Dermis blood vessel endothelial cell (primary cell): Measurements from ENCODE around the gene C1orf21. TPM values are rescaled to one million over a fixed set of nuclear protein-coding genes. Genes with fewer than 3 reads are reported as not detected.

Source experiments
- DNase-seq: peaks from one replicate; pipeline ENCODE4 v3.0.0; 2010
- total RNA-seq: library from RNA; depleted of rRNA; stranded (reverse); fragments of >200 nt; gene quantifications from 2 replicates; pipeline ENCODE4 v1.2.3, GENCODE V29; 2014

C1orf21 gene
- total RNA-seq, 1 donor from 2014 or later, result 41.0 TPM

DNA sequence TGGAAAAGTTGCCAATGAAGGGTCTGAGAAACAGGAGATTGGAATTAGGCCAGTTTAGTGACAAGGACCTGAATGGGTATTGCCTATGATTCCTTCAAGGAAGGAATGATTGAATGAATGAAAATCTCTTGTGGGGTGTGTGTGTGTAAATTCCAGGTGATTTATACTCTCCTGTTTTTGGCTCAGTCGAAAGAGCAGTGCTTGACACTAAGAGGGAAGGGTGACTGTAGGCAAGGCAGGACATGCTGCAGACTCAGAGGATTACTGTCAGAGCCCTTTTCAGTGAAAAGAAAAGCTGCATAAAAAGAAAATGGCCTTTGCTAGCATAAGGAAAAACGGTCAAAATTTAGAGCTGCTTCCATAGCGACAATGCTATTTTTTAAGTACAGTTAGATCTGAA, 30.1 kb downstream of the C1orf21 start:
- no peak for DNase-seq

- DNase-seq, result no peak
These were observed 31.1 kb downstream of the C1orf21 start for GRCh38 chr1:184417916-184418315.

- no peak for DNase-seq
These were observed 32.0 kb downstream of the C1orf21 start for GRCh38 chr1:184418652-184419349.

DNA sequence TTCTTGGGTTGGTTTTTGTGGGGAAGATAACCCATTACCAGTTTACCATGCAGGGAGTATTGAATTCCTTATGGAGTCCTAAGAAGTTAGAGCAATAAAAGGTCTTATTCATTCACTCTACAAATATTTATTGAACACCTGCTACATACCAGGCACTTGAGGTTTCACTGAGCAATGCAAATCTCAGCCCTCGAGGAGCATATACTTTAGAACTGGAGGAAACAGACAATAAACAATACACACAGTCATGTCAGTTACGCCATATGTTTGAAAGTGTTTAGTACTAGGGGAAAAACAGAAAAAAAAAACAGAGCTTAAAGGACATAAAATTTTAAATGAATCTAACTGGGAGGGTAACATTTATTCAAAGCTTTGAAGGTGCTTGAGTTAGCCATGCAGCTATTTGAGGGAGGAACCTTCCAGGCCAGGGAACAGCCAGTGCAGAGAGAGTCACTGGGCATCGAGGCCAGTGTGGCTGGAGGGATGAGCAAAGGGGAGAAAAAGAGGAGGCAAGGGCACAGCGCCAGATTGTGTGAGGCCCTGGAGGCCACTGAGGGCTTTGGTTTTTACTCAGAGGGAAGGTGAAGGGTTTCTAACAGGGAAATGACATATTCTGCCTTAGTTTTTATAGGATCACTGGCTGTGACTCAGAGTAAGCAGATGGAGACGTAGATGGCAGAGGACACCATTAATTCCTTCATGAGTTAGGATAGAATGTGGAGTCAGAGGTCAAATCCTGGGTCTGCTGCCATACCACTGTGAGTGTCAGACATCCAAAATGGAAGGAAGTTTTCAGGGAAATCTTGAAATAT, 32.7 kb downstream of the C1orf21 start:
- DNase-seq, result no peak

- no peak for DNase-seq
These were observed 35.8 kb downstream of the C1orf21 start for GRCh38 chr1:184422490-184423233.

DNA sequence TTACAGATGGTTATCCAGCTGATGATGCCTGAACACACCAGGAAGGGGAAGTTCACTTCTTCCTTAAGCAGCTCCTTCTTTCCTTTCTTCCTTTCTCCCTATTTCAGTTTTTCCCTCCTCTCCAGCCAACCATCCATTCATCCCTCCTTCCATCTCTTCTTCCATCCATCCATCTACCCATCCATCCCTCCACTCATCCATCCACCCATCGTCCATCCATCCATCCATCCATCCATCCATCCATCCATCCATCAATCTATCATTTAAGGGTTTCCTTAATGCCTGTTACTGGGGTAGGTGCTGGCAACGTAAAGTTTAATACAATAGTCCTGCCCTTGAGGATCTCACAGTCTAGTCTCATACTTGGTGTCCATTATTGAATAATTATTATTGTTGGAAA, 36.8 kb downstream of the C1orf21 start:
- DNase-seq, result no peak

GRCh38 chr1:184424157-184424556, 37.3 kb downstream of the C1orf21 start:
- DNase-seq, result no peak

GRCh38 chr1:184424945-184425344, 38.1 kb downstream of the C1orf21 start:
- DNase-seq, result no peak

- DNase-seq, result no peak
These were observed 38.8 kb downstream of the C1orf21 start for GRCh38 chr1:184425449-184426277.

DNA sequence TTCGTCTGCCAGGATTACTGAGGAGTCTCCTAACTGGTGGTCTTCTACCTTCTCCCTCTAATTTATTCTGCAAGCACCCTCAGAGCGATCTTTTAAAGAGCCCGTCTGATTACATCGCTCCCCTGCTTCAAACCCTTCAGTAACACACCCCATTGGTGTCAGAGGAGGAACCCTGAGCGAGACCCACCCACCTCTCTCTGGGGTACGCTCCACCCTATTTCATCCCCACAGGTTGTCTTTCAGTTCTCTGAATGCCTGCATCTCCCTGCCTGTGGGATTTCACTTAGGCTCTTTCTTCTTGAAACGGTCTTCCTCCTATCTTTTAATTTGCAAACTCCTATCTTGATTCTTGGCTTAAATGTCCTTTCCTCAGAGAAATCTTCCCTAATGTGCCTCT, 39.4 kb downstream of the C1orf21 start:
- DNase-seq, result no peak

- DNase-seq, result no peak
These were observed 40.9 kb downstream of the C1orf21 start for GRCh38 chr1:184427722-184428121.

- DNase-seq, result no peak
These were observed 41.8 kb downstream of the C1orf21 start for GRCh38 chr1:184428604-184429003.

GRCh38 chr1:184429335-184429734, 42.5 kb downstream of the C1orf21 start:
- no peak for DNase-seq

GRCh38 chr1:184433956-184434502, 47.2 kb downstream of the C1orf21 start:
- DNase-seq, result no peak

GRCh38 chr1:184437291-184437690, 50.5 kb downstream of the C1orf21 start:
- DNase-seq, result no peak

- DNase-seq, result no peak
These were observed 51.5 kb downstream of the C1orf21 start for GRCh38 chr1:184438363-184438762.

GRCh38 chr1:184442260-184442659, 55.4 kb downstream of the C1orf21 start:
- DNase-seq, result no peak

GRCh38 chr1:184443201-184443600, 56.4 kb downstream of the C1orf21 start:
- DNase-seq, result no peak

- no peak for DNase-seq
These were observed 56.8 kb downstream of the C1orf21 start for GRCh38 chr1:184443624-184444023.

DNA sequence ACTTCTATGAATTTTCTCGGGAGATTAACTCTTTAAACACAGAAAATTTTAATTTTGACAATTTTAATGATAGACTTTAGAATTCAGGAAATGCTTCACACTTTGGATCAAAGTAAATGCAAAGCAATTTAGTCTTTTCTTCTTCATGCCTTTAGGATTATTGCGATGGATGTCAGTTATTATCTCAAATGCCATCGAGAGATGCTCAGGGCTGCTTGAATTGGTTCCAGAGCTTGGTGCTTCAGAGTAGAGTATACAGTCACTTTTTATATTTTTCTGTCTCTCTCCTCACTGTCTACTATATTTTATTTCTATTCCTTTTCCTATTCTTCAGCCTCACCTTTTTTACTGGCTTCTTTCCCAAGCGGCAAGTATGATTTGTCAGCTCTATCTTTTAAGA, 59.2 kb downstream of the C1orf21 start:
- DNase-seq, result no peak

- no peak for DNase-seq
These were observed 60.9 kb downstream of the C1orf21 start for GRCh38 chr1:184447651-184448185.

- no peak for DNase-seq
These were observed 63.1 kb downstream of the C1orf21 start for GRCh38 chr1:184449916-184450315.
